HepG2 (cell line): ENCODE results near the gene PKNOX2. TPM values are rescaled to one million over a fixed set of nuclear protein-coding genes. Genes with fewer than 3 reads are reported as not detected.

Experiments used
- ATAC-seq: fragments of 200-7000 bp; cut with Tn5 transposase; 3 replicates; pipeline ENCODE4 v1.9.1; 2020; ENCODE audit warnings: mild to moderate bottlenecking, moderate library complexity
- BruUV-seq: library from RNA; stranded (reverse); fragments of 400-500 nt; replicated peaks from 2 replicates; lab custom pipeline; 2021; lab: Mats Ljungman, UMichigan
- CTCF ChIA-PET: fragments of 300-600 bp; formaldehyde crosslinking; extraction: SDS; loops from one replicate; lab custom pipeline; 2021; ENCODE audit warnings: low total read pairs, inconsistent platforms, low intra/inter-chr PET ratio; lab: Yijun Ruan, JAX
- POLR2A ChIA-PET: fragments of 350-600 bp; sonication (Branson Sonifier 250); formaldehyde crosslinking; loops from one replicate; lab custom pipeline; 2020; ENCODE audit warnings: antibody characterized with exemption, inconsistent platforms; lab: Yijun Ruan, JAX
- DNase-seq: peaks from one replicate; pipeline ENCODE4 v3.0.0-alpha.2; 2015; ENCODE audit warnings: low spot score
- FAIRE-seq: peaks from 3 replicates; lab custom pipeline; 2011; peaks lifted over from hg19 to GRCh38; lab: Jason Lieb, UNC
- H2AFZ ChIP-seq: one replicate; pipeline ENCODE4 v1.6.1; 2011; ENCODE audit warnings: low read length, inconsistent platforms
- H3K27ac ChIP-seq: fragments of 300-600 bp; 3 replicates; pipeline ENCODE4 v1.8.0; 2011; ENCODE audit warnings: mixed run types, mild to moderate bottlenecking, mixed read lengths, low read length, inconsistent platforms; ENCODE audit not compliant: insufficient read depth; ENCODE audit errors: extremely low read length
- H3K27me3 ChIP-seq, 2 experiments: fragments of 200-600 bp in 1 of 2; 2 replicates in 1 of 2; 3 replicates in 1 of 2; pipeline versions ENCODE4 v1.6.0 to v1.8.0; 2011; ENCODE audit warnings: low read length in 2 of 2, mild to moderate bottlenecking in 2 of 2, moderate library complexity in 2 of 2, inconsistent platforms in 1 of 2; ENCODE audit not compliant: insufficient read depth in 2 of 2, control insufficient read depth in 1 of 2
- H3K36me3 ChIP-seq, 2 experiments: fragments of 200-600 bp in 1 of 2; replicated peaks in 1 of 2; 2 replicates in 1 of 2; 3 replicates in 1 of 2; pipeline versions ENCODE4 v1.5.1 to v1.8.0; 2011; ENCODE audit warnings: low read length in 2 of 2, inconsistent platforms in 1 of 2; ENCODE audit not compliant: insufficient read depth in 2 of 2, control insufficient read depth in 1 of 2
- H3K4me1 ChIP-seq: 2 replicates; pipeline ENCODE4 v1.5.1; 2012; ENCODE audit warnings: low read length, inconsistent platforms; ENCODE audit not compliant: insufficient read depth
- H3K4me2 ChIP-seq: 2 replicates; pipeline ENCODE4 v1.6.0; 2011; ENCODE audit warnings: low read depth, low read length, inconsistent platforms
- H3K4me3 ChIP-seq, 3 experiments: fragments of 200-600 bp in 1 of 3; sonication (generic), shearing (Covaris generic) in 1 of 3; replicated peaks in 1 of 3; 2 replicates each; pipeline ENCODE4 v1.5.1; 2011 to 2016; ENCODE audit warnings: low read length in 3 of 3, inconsistent platforms in 2 of 3, low read depth in 2 of 3, mild to moderate bottlenecking in 2 of 3, control low read depth in 1 of 3, mixed read lengths in 1 of 3; ENCODE audit not compliant: insufficient read depth in 1 of 3
- H3K79me2 ChIP-seq: one replicate; pipeline ENCODE4 v1.6.1; 2011; ENCODE audit warnings: low read length, inconsistent platforms; ENCODE audit not compliant: insufficient read depth
- H3K9ac ChIP-seq: 2 replicates; pipeline ENCODE4 v1.6.0; 2011; ENCODE audit warnings: mild to moderate bottlenecking, low read depth, low read length, inconsistent platforms; ENCODE audit not compliant: insufficient read depth
- H3K9me3 ChIP-seq: 2 replicates; pipeline ENCODE4 v1.5.1; 2012; ENCODE audit warnings: mild to moderate bottlenecking, low read length
- H4K20me1 ChIP-seq: 2 replicates; pipeline ENCODE4 v1.6.0; 2011; ENCODE audit warnings: inconsistent platforms, mild to moderate bottlenecking, low read length, moderate library complexity; ENCODE audit not compliant: insufficient read depth
- AGO1 ChIP-seq: fragments of 200-400 bp; formaldehyde crosslinking; IDR thresholded peaks from 2 replicates; pipeline ENCODE4 v1.6.1; 2017; ENCODE audit warnings: mild to moderate bottlenecking, low read depth, low read length, moderate library complexity; ENCODE audit not compliant: poor library complexity, severe bottlenecking
- ETV6 ChIP-seq: sonication (generic); formaldehyde crosslinking; conservative IDR thresholded peaks from 2 replicates; pipeline ENCODE4 v1.4.0; 2020; ENCODE audit warnings: missing genetic modification reagents
- PAXIP1 ChIP-seq: sonication (generic); formaldehyde crosslinking; conservative IDR thresholded peaks from 2 replicates; pipeline ENCODE4 v1.4.0; 2020; ENCODE audit warnings: mild to moderate bottlenecking, missing genetic modification reagents, moderate library complexity
- SNAPC5 ChIP-seq: sonication (generic); formaldehyde crosslinking; IDR thresholded peaks from 2 replicates; pipeline ENCODE4 v1.8.1; 2023; ENCODE audit warnings: mild to moderate bottlenecking, missing genetic modification reagents, borderline replicate concordance
- ZBTB8A ChIP-seq: sonication (generic); formaldehyde crosslinking; IDR thresholded peaks from 2 replicates; pipeline ENCODE4 v1.4.0; 2020; ENCODE audit warnings: mild to moderate bottlenecking, low read depth, missing genetic modification reagents, borderline replicate concordance
- ZFAT ChIP-seq: sonication (generic); formaldehyde crosslinking; conservative IDR thresholded peaks from 2 replicates; pipeline ENCODE4 v1.8.1; 2023; ENCODE audit warnings: missing genetic modification reagents, inconsistent platforms
- ZIK1 ChIP-seq: sonication (generic); formaldehyde crosslinking; IDR thresholded peaks from 2 replicates; pipeline ENCODE4 v1.5.0; 2020; ENCODE audit warnings: mild to moderate bottlenecking, low read depth, missing genetic modification reagents, borderline replicate concordance
- ZNF282 ChIP-seq: fragments of 450-650 bp; IDR thresholded peaks from 2 replicates; pipeline ENCODE4 v1.6.1; 2018; ENCODE audit not compliant: partially characterized antibody
- ZNF350 ChIP-seq: sonication (generic); formaldehyde crosslinking; IDR thresholded peaks from 2 replicates; pipeline ENCODE4 v1.4.0; 2020; ENCODE audit warnings: mild to moderate bottlenecking, low read depth, missing genetic modification reagents, borderline replicate concordance
- WGBS: methylation state at CpG from one replicate; pipeline ENCODE4 v1.1.6; 2017; ENCODE audit warnings: low lambda C conversion rate; 5-methylcytosine and 5-hydroxymethylcytosine counted together
- in situ Hi-C: cut with HindIII; loops from 2 replicates; pipeline ENCODE4 v1.10.0; 2017; ENCODE audit warnings: low pct_unique_long_range_greater_than_20kb; ENCODE audit not compliant: extremely low pct_ligation_motif_present
- intact Hi-C: fragments of 100-400 bp; cut with micrococcal nuclease; formaldehyde crosslinking; loops from one replicate; pipeline ENCODE4 v1.10.0; 2022; ENCODE audit not compliant: unreplicated experiment
- polyA plus RNA-seq, 8 experiments: library from polyadenylated mRNA; depleted of rRNA in 3 of 8; stranded (reverse) in 7 of 8; unstranded in 1 of 8; fragments of >200 nt; fragmentation: Illumina TruSeq in 4 of 8; extraction: Trizol in 4 of 8; gene quantifications; 2 replicates each; pipeline versions ENCODE4 v1.2.1 to v1.2.3, GENCODE V29; 2011 to 2016; ENCODE audit warnings: low read depth in 4 of 8, missing spikeins in 1 of 8, mixed read lengths in 1 of 8; ENCODE audit not compliant: insufficient read depth in 1 of 8
- total RNA-seq, 5 experiments: library from RNA; depleted of rRNA; stranded (reverse); fragments of >200 nt; fragmentation: Illumina TruSeq; extraction: Trizol; gene quantifications; 2 replicates each; pipeline ENCODE4 v1.2.3, GENCODE V29; 2016; ENCODE audit warnings: low read depth in 1 of 5

The PKNOX2 gene
- total and polyA plus RNA-seq, 2 of the 13 experiments (the other 11 are each of a cell fraction or from before 2014, with no cell fraction given): not detected

DNA sequence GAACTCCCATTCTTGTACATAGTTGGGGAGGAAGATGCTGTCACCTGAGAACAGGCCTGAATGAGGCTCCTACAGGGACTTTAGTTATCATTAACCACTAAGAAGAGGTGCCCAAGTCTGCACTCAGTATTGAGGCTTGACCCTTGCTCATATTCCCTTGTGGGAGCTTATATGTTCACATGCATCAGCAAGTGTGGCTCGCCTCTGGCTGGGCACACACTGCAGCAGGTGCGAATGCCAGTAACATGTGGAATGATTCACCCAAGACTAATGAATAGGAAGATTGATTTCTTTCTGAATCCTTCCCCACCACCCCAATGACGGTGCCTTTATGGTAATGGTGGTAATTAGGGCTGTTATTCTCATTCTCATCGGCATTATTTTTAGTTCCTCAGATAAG lies 204.2 kb downstream of the PKNOX2 start:
- FAIRE-seq (no peak), DNase-seq (no peak), ATAC-seq (no peak)
- Histone ChIP-seq H3K27ac (no peak overlapping the region), H3K9ac (no peak overlapping the region), H3K27me3 (peaks cover 3 to 55% of the 10 kb centered on the region in 2 experiments; a peak in 3 of 5 replicates), H4K20me1 (no peaks in the 10 kb centered on the region), H3K4me3 (no peak overlapping the region), H3K4me1 (no peaks in the 10 kb centered on the region), H3K36me3 (no peaks in the 10 kb centered on the region), H2AFZ (no peak overlapping the region), H3K9me3 (no peaks in the 10 kb centered on the region), H3K79me2 (no peaks in the 10 kb centered on the region), H3K4me2 (no peak overlapping the region)
- intact Hi-C loops (no loop called here), in situ Hi-C loops (no loop called here)
- CTCF ChIA-PET: no interaction called here
- no TSS peak for BruUV-seq
- POLR2A ChIA-PET: no interaction called here
- TF ChIP-seq ZIK1 (CRISPR knock-in tag) (no peak), SNAPC5 (no peak), ZBTB8A (CRISPR knock-in tag) (no peak)
- WGBS: 47% methylated on average over 3 of the region's 4 CpGs

DNA sequence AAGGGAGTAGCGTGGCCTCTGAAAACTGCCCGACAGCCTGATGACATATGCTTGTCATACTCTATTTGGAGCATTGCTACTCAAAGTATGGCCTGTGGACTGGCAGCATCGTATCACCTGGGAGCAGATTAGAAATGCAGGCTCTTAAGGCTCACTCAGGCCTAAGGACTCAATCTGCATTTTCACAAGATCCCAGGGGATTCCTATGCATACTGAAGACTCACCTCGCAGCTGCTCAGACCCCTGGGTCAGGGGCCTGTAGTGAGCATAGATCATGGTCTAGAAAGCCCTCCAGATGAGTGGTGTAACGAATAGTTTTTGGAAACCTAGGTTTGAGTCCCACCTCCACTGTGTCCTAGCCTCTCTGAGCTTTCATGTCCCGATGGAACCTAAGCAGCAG lies 205.3 kb downstream of the PKNOX2 start:
- no TSS peak for BruUV-seq
- CTCF ChIA-PET: no interaction called here
- WGBS: 11% methylated on average over 3 of the region's 6 CpGs

More for the DNA sequence above, 205.3 kb downstream of the PKNOX2 start:
- no peak for FAIRE-seq
- H3K4me1 ChIP-seq: no peaks in the 10 kb centered on the region
- no peak for TF ChIP-seq ZFAT
- no peak for TF ChIP-seq ETV6 (CRISPR knock-in tag)
- TF ChIP-seq ZNF350 (CRISPR knock-in tag): no peak
- TF ChIP-seq ZNF282: no peak
- no peak for TF ChIP-seq PAXIP1 (CRISPR knock-in tag)
- no peak for TF ChIP-seq AGO1
- POLR2A ChIA-PET: no interaction called here
- H3K9ac ChIP-seq: no peak overlapping the region
- H4K20me1 ChIP-seq: no peaks in the 10 kb centered on the region
- H3K27me3 ChIP-seq: peaks cover 5 to 58% of the 10 kb centered on the region in 2 experiments; a peak in 3 of 5 replicates
- in situ Hi-C loops: no loop called here
- no peaks in the 10 kb centered on the region for H3K79me2 ChIP-seq
- no peak overlapping the region for H3K4me2 ChIP-seq
- no peak overlapping the region for H3K27ac ChIP-seq
- H2AFZ ChIP-seq: no peak overlapping the region
- no peaks in the 10 kb centered on the region for H3K9me3 ChIP-seq
- no peak for ATAC-seq
- no peak for DNase-seq
- H3K4me3 ChIP-seq: no peak overlapping the region
- intact Hi-C loops: no loop called here
- no peaks in the 10 kb centered on the region for H3K36me3 ChIP-seq
